ENCODE results near the gene THADA.
"Not testable (repeated sequence)": the region's sequence is repeated elsewhere in the genome, so short reads cannot be mapped to it uniquely, and the experiment has no call there.

THADA gene

GRCh38 chr2:43540021-43540779 is 55.6 kb downstream of the THADA start:
- DNase-seq: no peak

GRCh38 chr2:43539436-43539835 is 56.4 kb downstream of the THADA start:
- DNase-seq: no peak

GRCh38 chr2:43538034-43538670 is 57.7 kb downstream of the THADA start:
- DNase-seq: no peak

GRCh38 chr2:43537137-43537536 is 58.7 kb downstream of the THADA start:
- no peak for DNase-seq

GRCh38 chr2:43534569-43534968 is 61.3 kb downstream of the THADA start:
- no peak for DNase-seq

- DNase-seq: not testable (repeated sequence)
Measured at GRCh38 chr2:43532572-43532971, 63.3 kb downstream of the THADA start.

- no peak for DNase-seq
Measured at GRCh38 chr2:43531251-43531650, 64.6 kb downstream of the THADA start.

- no peak for DNase-seq
Measured at GRCh38 chr2:43526994-43527393, 68.8 kb downstream of the THADA start.

GRCh38 chr2:43525506-43525905 is 70.3 kb downstream of the THADA start:
- DNase-seq: no peak

- no peak for DNase-seq
Measured at GRCh38 chr2:43524177-43524965, 71.5 kb downstream of the THADA start.

GRCh38 chr2:43522177-43522576 is 73.7 kb downstream of the THADA start:
- DNase-seq: no peak

- DNase-seq: no peak
Measured at GRCh38 chr2:43521568-43521967, 74.3 kb downstream of the THADA start.

- no peak for DNase-seq
Measured at GRCh38 chr2:43520919-43521318, 74.9 kb downstream of the THADA start.

GRCh38 chr2:43519643-43520221 is 76.1 kb downstream of the THADA start:
- no peak for DNase-seq

- DNase-seq: no peak
Measured at GRCh38 chr2:43518718-43519117, 77.1 kb downstream of the THADA start.

- DNase-seq: no peak
Measured at GRCh38 chr2:43518181-43518580, 77.7 kb downstream of the THADA start.

- DNase-seq: no peak
Measured at GRCh38 chr2:43515807-43516497, 79.9 kb downstream of the THADA start.

GRCh38 chr2:43515248-43515647 is 80.6 kb downstream of the THADA start:
- DNase-seq: no peak

GRCh38 chr2:43513796-43514195 is 82.0 kb downstream of the THADA start:
- DNase-seq: no peak

GRCh38 chr2:43513216-43513615 is 82.6 kb downstream of the THADA start:
- no peak for DNase-seq

GRCh38 chr2:43511199-43511598 is 84.6 kb downstream of the THADA start:
- no peak for DNase-seq

- no peak for DNase-seq
Measured at GRCh38 chr2:43509886-43510285, 86.0 kb downstream of the THADA start.

- DNase-seq: no peak
Measured at GRCh38 chr2:43508209-43508608, 87.6 kb downstream of the THADA start.

Data from activated naive CD4-positive, alpha-beta T cell (primary cell).